ENCODE data around the gene LLGL2.
"Not testable (repeated sequence)": the region's sequence is repeated elsewhere in the genome, so short reads cannot be mapped to it uniquely, and the experiment has no call there.

The LLGL2 gene

DNA sequence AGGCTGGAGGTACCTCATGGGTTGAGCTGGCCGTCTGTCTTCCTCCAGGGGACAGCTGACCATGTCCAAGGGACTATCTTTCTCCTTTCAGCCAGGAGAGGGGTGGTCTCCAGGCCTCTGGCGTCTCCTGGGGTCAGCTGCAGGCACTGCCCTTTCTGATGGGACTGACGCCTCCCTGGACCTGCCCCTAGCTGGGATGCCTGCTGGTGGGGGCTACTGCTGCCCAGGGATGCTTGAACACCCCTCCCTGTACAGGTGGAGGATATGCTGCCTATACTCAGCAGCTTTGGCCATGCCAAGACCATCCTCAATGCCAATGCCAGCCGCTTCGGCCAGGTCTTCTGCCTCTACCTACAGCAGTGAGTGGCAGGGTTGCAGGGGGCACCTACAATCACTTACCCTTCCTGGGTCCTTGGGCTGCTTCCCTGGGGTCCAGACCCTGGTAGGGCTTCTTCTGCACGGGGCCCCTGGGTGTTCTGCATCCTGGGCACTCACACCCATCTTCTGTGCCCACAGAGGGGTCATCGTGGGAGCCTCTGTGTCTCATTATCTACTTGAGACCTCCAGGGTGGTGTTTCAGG is 66.3 kb downstream of the LLGL2 start:
- DNase-seq (ENCODE audit: low read depth, low spot score), result no peak
- ChIA-PET CTCF (interaction anchor here (0.6 to 6.9 kb wide), 6 partner anchors 9 to 158 kb away, joined by 3 to 56 read pairs (median 6); partner anchors contain the start of genes SMIM5 and TSEN54), POLR2A (interaction anchor here (0.8 kb wide), 1 partner anchor 17 kb away, joined by 4 read pairs; no protein-coding TSS in a partner anchor)
- H3K4me3 ChIP-seq (ENCODE audit: low read depth, low read length), result no peak overlapping the region
- TF ChIP-seq, protein P1, sequence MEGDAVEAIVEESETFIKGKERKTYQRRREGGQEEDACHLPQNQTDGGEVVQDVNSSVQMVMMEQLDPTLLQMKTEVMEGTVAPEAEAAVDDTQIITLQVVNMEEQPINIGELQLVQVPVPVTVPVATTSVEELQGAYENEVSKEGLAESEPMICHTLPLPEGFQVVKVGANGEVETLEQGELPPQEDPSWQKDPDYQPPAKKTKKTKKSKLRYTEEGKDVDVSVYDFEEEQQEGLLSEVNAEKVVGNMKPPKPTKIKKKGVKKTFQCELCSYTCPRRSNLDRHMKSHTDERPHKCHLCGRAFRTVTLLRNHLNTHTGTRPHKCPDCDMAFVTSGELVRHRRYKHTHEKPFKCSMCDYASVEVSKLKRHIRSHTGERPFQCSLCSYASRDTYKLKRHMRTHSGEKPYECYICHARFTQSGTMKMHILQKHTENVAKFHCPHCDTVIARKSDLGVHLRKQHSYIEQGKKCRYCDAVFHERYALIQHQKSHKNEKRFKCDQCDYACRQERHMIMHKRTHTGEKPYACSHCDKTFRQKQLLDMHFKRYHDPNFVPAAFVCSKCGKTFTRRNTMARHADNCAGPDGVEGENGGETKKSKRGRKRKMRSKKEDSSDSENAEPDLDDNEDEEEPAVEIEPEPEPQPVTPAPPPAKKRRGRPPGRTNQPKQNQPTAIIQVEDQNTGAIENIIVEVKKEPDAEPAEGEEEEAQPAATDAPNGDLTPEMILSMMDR (IDR thresholded peaks at IDR 0.05; ENCODE audit: insufficient read depth, low read length, missing control alignments), result no peak

GRCh38 chr17:75592348-75593020 is 67.0 kb downstream of the LLGL2 start:
- ChIA-PET CTCF (interaction anchor here (1.7 to 6.9 kb wide), 3 partner anchors 40 to 157 kb away, joined by 8 to 56 read pairs (median 9); partner anchors contain the start of gene SMIM5), POLR2A (no interaction called here)
- TF ChIP-seq, protein P1 (IDR thresholded peaks at IDR 0.05; ENCODE audit: insufficient read depth, low read length, missing control alignments), result no peak
- H3K4me3 ChIP-seq (ENCODE audit: low read depth, low read length), result no peak overlapping the region
- DNase-seq (ENCODE audit: low read depth, low spot score), result no peak

DNA sequence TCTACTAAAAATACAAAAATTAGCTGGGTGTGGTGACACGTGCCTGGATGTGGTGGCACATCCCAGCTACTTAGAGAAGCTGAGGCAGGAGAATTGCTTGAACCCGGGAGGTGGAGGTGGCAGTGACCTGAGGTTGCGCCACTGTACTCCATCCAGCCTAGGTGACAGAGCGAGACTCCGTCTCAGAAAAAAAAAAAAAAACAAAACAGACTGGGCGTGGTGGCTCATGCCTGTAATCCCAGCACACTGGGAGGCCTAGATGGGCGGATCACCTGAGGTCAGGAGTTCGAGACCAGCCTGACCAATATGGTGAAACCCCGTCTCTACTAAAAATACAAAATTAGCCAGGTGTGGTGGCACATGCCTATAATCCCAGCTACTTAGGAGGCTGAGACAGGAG is 67.9 kb downstream of the LLGL2 start:
- DNase-seq (ENCODE audit: low read depth, low spot score); H3K4me3 ChIP-seq (ENCODE audit: low read depth, low read length): not testable (repeated sequence)
- CTCF ChIA-PET, result interaction anchor here (1.7 kb wide), 1 partner anchor 39 kb away, joined by 8 read pairs; no protein-coding TSS in a partner anchor
- POLR2A ChIA-PET, result interaction anchor here (0.6 kb wide), 1 partner anchor 199 kb away, joined by 3 read pairs; no protein-coding TSS in a partner anchor

DNA sequence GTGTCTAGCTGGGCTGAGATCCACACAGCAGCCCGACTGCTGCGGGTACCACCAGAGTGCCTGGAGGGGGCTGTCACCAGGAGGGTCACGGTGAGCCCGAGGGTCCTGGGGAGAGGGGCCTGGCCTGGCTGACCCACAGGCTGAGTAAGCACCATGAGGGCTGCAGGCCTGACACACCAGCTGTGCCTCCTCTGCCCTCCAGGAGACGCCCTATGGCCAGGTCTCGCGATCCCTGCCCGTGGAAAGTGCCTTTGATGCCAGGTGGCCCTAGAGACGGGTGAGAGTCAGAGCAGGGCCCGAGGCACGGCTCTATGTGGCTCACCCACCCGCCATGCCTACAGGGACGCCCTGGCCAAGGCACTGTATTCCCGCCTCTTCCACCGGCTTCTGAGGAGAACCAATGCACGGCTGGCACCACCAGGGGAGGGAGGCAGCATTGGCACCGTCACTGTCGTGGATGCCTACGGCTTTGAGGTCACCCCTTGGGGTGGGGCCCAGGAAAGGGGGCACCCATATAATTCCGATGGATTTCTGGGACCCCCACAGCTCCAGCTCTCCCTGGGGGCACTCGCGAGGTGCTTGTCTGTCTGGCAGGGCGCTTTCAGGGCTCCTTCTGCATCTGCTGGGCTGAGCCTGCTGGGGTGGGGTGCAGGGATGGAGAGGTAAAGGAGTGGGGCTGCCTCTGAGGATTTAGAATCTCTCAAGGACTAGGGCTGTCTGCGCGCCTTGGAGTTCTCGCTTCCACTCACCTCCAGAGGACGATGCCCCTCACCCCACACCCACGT is 69.2 kb downstream of the LLGL2 start:
- H3K4me3 ChIP-seq (ENCODE audit: low read depth, low read length), result no peak overlapping the region
- ChIA-PET CTCF (interaction anchor here (1.4 to 1.5 kb wide), 2 partner anchors 39 to 155 kb away, joined by 4 read pairs; partner anchors contain the start of gene SMIM5), POLR2A (no interaction called here)
- TF ChIP-seq, protein P1 (IDR thresholded peaks at IDR 0.05; ENCODE audit: insufficient read depth, low read length, missing control alignments), result no peak
- DNase-seq (ENCODE audit: low read depth, low spot score), result no peak

DNA sequence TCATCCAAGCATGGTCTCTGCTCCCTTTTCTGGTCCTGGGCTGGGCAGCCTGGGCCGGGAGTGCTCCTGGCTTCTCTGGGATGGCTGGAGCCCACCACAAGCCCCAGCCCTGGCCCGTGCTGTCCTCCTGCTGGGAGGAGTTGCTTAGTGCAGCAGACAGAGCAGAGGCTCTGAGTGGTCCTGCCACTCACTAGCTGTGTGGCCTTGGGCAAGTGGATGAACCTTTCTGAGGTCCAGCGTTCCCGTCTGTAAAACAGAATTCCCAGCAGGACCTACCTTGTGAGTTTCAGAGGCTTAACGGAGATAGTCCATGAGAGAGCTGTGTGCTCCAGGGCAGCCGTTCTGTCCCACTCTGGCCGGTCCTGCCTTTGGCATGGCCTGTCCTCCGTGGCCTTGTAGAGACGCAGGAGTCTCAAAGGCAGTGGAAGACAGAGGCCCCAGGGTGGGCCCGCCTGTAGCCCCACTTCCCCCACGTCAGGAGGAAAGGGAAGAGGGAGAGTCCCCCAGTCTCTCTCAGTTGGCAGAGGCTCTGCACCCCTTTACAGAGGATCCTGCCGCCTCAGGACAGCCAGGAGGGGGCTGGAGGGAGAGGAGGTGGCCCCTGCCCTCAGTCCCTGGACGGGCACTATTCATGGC is 69.9 kb downstream of the LLGL2 start:
- ChIA-PET POLR2A (no interaction called here), CTCF (interaction anchor here (1.2 to 1.5 kb wide), 3 partner anchors 14 to 154 kb away, joined by 3 to 4 read pairs (median 4); partner anchors contain the start of gene SMIM5)
- TF ChIP-seq, protein P1 (IDR thresholded peaks at IDR 0.05; ENCODE audit: insufficient read depth, low read length, missing control alignments), result no peak
- no peak for DNase-seq (ENCODE audit: low read depth, low spot score)
- no peak overlapping the region for H3K4me3 ChIP-seq (ENCODE audit: low read depth, low read length)

- no peak for DNase-seq (ENCODE audit: low read depth, low spot score)
- CTCF ChIA-PET, result interaction anchor here (1.2 to 1.5 kb wide), 3 partner anchors 15 to 154 kb away, joined by 3 to 4 read pairs (median 4); partner anchors contain the start of gene SMIM5
- TF ChIP-seq, protein P1 (IDR thresholded peaks at IDR 0.05; ENCODE audit: insufficient read depth, low read length, missing control alignments), result no peak
- no peak overlapping the region for H3K4me3 ChIP-seq (ENCODE audit: low read depth, low read length)
- POLR2A ChIA-PET, result no interaction called here
These were observed 70.4 kb downstream of the LLGL2 start for GRCh38 chr17:75595920-75596313.
